ENCODE results near the gene SUSD2.
"Not testable (repeated sequence)": the region's sequence is repeated elsewhere in the genome, so short reads cannot be mapped to it uniquely, and the experiment has no call there.

SUSD2 gene

DNA sequence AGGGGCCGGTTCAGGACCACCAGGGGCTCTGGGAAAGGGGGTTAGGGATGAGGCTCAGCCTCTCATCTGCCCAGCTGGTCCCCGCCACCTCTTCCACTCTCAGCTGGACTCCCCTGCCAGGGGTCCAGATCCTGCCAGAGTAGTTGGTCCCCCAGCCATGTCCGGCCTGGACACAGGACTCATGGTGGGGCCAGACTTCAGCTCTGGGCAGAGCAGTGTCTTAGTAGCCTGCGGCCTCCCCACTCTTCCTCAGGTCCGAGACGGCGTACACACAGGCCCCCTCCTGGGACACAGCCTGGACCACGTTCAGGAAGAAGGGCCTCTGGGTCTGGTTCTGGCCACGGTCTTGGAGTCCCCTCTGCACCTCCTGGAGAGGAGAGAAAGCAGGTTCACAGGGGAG lies 38.5 kb downstream of the SUSD2 start:
- no peak for DNase-seq

DNA sequence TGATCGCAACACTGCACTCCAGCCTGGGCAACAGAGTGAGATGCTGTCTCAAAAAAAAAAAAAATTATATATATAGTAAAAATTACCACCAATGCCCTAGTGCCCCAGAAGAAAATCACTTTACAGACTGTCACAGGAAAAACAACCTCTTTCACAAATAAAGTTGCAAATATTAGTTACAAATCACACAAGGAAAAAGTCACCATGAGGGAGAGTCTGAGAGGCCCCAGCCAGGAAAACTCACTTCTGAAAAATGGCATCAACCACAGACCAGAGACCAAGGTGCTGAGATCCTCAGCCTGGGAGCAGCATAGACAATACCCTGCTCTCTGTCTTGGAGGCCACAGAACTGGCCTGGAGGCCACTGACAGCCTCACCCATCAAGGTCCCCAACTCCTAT lies 43.2 kb downstream of the SUSD2 start:
- DNase-seq: no peak

DNA sequence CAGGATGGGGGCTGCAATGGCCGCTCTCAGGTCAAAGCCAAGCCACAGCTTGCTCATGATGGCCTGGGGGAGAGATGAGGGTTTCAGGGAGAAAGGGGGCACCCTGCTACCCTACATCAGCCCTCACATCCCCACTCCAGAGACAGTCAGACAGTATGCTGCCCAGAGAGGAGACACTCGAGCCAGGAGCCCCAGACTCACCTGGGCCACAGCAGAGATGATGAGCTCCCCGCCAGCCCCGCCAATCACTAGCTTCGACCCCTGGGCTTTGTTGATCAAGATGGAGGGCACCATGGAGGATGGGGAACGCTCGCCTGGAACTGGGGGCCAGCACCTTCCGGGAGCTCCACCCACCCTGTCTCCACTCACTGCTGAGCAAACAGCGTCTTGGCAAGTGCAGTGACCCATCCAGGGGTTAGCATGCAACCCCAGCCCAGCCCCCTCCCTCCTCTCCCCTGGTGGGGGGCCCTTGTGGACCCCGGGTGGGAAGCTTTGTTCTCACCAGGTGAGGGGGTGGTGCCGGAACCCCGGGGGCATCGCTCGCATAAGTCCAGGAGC lies 43.8 kb downstream of the SUSD2 start:
- DNase-seq: no peak

DNA sequence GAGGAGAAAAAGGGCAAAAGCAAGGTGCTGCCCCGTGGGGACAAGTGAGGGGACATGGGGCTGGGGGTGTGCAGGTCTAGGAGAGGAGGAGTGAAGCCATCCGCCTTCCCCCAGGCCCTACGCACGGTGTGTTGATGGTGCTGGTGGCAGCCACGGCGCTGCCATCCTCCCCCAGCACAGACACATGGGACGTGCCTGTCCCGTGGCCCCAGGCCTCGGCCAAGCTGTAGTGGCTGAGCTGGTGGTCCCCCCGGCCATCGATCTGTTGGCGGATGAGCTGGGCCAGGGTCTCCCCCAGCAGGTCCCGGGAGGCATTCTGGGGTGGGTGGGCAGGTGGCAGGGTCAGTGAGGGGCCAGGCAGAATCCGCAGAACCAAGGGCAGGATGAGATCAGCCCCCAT lies 44.7 kb downstream of the SUSD2 start:
- no peak for DNase-seq

DNA sequence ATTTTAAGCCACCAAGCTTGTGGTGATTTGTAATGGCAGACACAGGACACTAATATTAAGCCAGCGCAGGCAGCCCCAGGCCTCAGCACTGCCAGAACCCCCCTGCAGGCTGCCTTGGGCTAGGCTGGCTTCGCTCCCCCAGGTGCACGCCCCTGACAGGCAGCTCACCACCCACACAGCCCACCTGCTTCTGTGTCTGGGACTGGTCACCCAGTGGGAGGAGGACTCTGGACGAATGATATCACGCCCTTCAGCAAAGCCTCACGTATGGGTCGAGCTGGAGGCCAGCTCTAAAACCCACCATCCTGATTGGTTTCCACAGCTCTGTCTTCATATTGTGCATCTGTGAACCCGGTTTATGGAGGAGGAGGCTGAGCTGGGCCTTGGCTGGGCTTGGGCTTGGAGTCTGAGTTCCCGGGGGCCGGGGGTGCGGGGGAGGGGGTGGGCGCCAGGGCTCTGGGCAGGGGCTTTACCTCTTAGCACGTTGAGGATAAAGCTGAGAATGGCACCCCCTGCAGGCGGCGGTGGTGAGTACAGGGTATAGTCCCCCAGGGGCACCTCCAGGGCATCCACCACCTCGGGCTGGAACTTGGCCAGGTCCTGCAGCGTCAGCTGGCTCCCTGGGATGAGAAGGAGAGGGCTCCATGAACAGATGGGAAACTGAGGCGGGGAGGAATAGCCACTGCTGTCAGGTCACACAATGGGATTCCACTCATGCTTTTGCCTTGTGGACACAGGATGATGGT lies 49.8 kb downstream of the SUSD2 start:
- DNase-seq: peak; percentile 56

- DNase-seq: no peak
Measured at GRCh38 chr22:24231706-24232105, 50.4 kb downstream of the SUSD2 start.

DNA sequence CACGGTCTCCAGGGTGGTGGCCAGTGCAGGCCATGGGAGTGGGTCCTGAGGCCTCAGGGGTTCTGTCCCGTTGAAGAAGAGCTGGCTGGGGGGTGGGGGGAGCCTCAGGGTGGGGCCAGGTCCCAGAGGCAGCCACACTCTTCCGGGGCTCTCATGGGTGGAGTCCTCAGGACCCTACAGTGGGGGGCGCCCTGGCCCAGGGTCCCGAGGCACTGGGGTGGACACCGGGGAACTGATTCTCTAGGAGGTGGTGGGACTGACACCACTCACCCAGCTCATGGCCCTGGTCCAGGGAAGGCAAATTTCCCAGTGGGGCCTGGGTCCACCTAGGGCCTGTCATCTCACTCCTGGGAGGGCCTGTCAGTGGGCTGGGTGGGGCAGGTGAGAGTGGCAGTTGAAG lies 50.8 kb downstream of the SUSD2 start:
- no peak for DNase-seq

GRCh38 chr22:24232725-24233124 lies 51.4 kb downstream of the SUSD2 start:
- no peak for DNase-seq

DNA sequence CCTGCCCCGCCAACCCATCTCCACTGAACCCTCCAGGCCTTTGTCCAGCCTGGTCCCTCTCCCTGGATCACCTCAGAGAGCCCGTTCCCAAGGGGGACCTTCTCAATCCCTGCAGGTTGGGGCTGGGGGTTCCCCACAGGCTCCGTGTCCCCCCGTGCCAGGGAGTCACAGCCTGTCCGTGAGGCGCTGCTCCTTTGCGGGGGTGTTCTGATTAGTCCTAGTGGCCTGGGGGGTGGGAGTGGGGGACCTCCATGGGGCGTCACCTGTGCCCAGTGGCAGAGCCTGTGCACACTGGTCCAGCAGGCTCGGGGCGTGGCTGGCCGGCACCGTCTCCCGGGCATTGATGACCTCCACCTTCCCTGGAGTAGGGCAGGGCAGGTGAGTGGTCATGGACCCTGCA lies 51.9 kb downstream of the SUSD2 start:
- no peak for DNase-seq

- DNase-seq: no peak
Measured at GRCh38 chr22:24233816-24234215, 52.5 kb downstream of the SUSD2 start.

DNA sequence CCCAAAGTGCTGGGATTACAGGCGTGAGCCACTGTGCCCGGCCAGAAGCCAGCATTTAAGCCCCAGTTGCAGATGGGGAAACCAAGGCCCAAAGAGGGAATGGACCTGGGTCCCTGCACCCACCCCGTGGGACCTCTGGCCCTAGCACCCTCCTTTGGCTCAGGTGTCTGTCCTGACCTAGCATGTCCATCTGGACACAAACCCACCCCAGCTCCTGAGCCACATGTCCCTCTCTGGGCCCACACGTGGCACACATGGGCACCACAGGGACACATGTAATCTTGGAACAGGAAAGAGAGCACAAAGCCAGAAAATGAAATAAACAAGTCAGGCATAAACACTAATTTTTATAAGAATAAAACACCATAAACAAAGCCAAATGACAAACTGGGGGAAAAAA lies 54.0 kb downstream of the SUSD2 start:
- DNase-seq: no peak

DNA sequence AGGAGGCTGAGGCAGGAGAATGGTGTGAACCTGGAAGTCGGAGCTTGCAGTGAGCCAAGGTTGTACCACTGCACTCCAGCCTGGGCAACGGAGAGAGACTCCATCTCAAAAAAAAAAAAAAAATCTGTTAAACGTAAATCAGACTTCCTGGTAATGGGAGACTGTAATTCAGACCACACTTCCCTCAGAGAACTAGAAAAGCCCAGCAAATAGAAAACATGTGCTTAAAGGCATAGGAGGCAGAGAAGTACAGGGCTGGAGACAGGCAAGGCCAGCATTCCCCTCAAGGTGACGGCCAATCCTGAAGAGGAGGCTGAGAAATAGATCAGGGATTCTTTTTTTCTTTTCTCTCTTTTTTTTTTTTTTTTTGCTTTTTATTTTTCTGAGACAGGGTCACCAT lies 55.4 kb downstream of the SUSD2 start:
- DNase-seq: no peak

- DNase-seq: not testable (repeated sequence)
Measured at GRCh38 chr22:24238101-24238694, 56.9 kb downstream of the SUSD2 start.
